ENCODE measurements around the gene TULP4.

- TF ChIP-seq POLR2A (IDR thresholded peaks at IDR 0.05) (peak in 3 of 4 donors; percentile 48 to 87 (median 81)), CTCF (IDR thresholded peaks at IDR 0.05) (peak in 1 of 6 experiments; percentile 17)
Observed at GRCh38 chr6:158559895-158560835, 247.9 kb downstream of the TULP4 start, which contains the start of gene TMEM181.

Measured in upper lobe of left lung (tissue), 4 donors.